GM12891 (cell line): ENCODE measurements around the gene FKBP14.

Experiments
- PAX5 ChIP-seq: IDR thresholded peaks from 2 replicates; pipeline ENCODE4 v1.6.1; 2011; ENCODE audit warnings: low read length, moderate library complexity, mild to moderate bottlenecking; ENCODE audit not compliant: insufficient read depth, severe bottlenecking
- POLR2A ChIP-seq: IDR thresholded peaks from 2 replicates; pipeline ENCODE4 v1.6.1; 2011; ENCODE audit warnings: low read depth, low read length, control low read depth
- POLR2AphosphoS5 ChIP-seq: IDR thresholded peaks from 2 replicates; pipeline ENCODE4 v1.6.1; 2011; ENCODE audit warnings: low read depth, low read length, control low read depth
- POU2F2 ChIP-seq: IDR thresholded peaks from 2 replicates; pipeline ENCODE4 v1.6.1; 2011; ENCODE audit warnings: low read depth, mild to moderate bottlenecking, control low read depth, low read length, moderate library complexity
- SPI1 ChIP-seq: IDR thresholded peaks from 2 replicates; pipeline ENCODE4 v1.6.1; 2011; ENCODE audit warnings: low read depth, low read length, control low read depth
- TAF1 ChIP-seq: IDR thresholded peaks from 2 replicates; pipeline ENCODE4 v1.6.1; 2011; ENCODE audit warnings: low read depth, low read length, control low read depth

GRCh38 chr7:30020535-30020934, 6.0 kb downstream of the FKBP14 start:
- no peak for TF ChIP-seq POLR2A
- TF ChIP-seq POLR2AphosphoS5: no peak
- TF ChIP-seq TAF1: no peak
- TF ChIP-seq SPI1: no peak
- TF ChIP-seq POU2F2: no peak
- TF ChIP-seq PAX5: no peak
